GM10847 (cell line): Measurements from ENCODE around the gene EYA3.

Source experiments
- POLR2A ChIP-seq: IDR thresholded peaks from 2 replicates; pipeline ENCODE4 v1.6.1; 2011; ENCODE audit not compliant: insufficient read length; ENCODE audit errors: extremely low read depth

Gene EYA3

GRCh38 chr1:27956761-27957160 is 131.6 kb downstream of the EYA3 start:
- no peak for TF ChIP-seq POLR2A

- TF ChIP-seq POLR2A, result no peak
Measured at GRCh38 chr1:27955076-27955475, 133.3 kb downstream of the EYA3 start.

- TF ChIP-seq POLR2A, result no peak
Measured at GRCh38 chr1:27954186-27954585, 134.2 kb downstream of the EYA3 start.

- TF ChIP-seq POLR2A, result no peak
Measured at GRCh38 chr1:27952147-27952546, 136.3 kb downstream of the EYA3 start.

- TF ChIP-seq POLR2A, result no peak
Measured at GRCh38 chr1:27951396-27951795, 137.0 kb downstream of the EYA3 start.

GRCh38 chr1:27949027-27949426 is 139.4 kb downstream of the EYA3 start:
- TF ChIP-seq POLR2A, result no peak

GRCh38 chr1:27945020-27945419 is 143.4 kb downstream of the EYA3 start:
- no peak for TF ChIP-seq POLR2A

GRCh38 chr1:27941671-27942540 is 146.5 kb downstream of the EYA3 start:
- no peak for TF ChIP-seq POLR2A

- no peak for TF ChIP-seq POLR2A
Measured at GRCh38 chr1:27940870-27941560, 147.4 kb downstream of the EYA3 start.

- no peak for TF ChIP-seq POLR2A
Measured at GRCh38 chr1:27940297-27940696, 148.1 kb downstream of the EYA3 start.

GRCh38 chr1:27938488-27938887 is 149.9 kb downstream of the EYA3 start:
- no peak for TF ChIP-seq POLR2A

- TF ChIP-seq POLR2A, result no peak
Measured at GRCh38 chr1:27937524-27937836, 150.9 kb downstream of the EYA3 start.

GRCh38 chr1:27936370-27936769 is 152.0 kb downstream of the EYA3 start:
- no peak for TF ChIP-seq POLR2A

- TF ChIP-seq POLR2A, result no peak
Measured at GRCh38 chr1:27935721-27936120, 152.7 kb downstream of the EYA3 start.

- TF ChIP-seq POLR2A, result no peak
Measured at GRCh38 chr1:27934818-27935549, 153.4 kb downstream of the EYA3 start, which contains the start of gene SMPDL3B. Gene SMPDL3B, plus strand, starts transcription at chr1:27935000. Its CDS starts 184 bp downstream, at chr1:27935184.

- TF ChIP-seq POLR2A, result no peak
Measured at GRCh38 chr1:27931759-27932158, 156.7 kb downstream of the EYA3 start.

- TF ChIP-seq POLR2A, result no peak
Measured at GRCh38 chr1:27931184-27931583, 157.2 kb downstream of the EYA3 start.
